SH-SY5Y (cell line): Measurements from ENCODE around the gene MRPL55.

ENCODE experiments used
- GATA2 ChIP-seq: IDR thresholded peaks from 2 replicates; pipeline ENCODE4 v1.6.1; 2011; ENCODE audit warnings: mild to moderate bottlenecking, low read depth, low read length
- GATA3 ChIP-seq: IDR thresholded peaks from 2 replicates; pipeline ENCODE4 v1.6.1; 2011; ENCODE audit warnings: low read depth, mild to moderate bottlenecking, low read length, moderate library complexity

GRCh38 chr1:228100822-228101613 is 8.1 kb downstream of the MRPL55 start:
- TF ChIP-seq GATA2 (no peak), GATA3 (no peak)
